ENCODE measurements around the gene DCXR. TPM values are rescaled to one million over a fixed set of nuclear protein-coding genes. Genes with fewer than 3 reads are reported as not detected.

The DCXR gene
- total and polyA plus RNA-seq, 10 of the 15 experiments (the other 5 are each of a cell fraction or from before 2014, with no cell fraction given) = 12.3 to 139 (median 88.9) TPM

GRCh38 chr17:82049521-82049971 lies 12.0 kb upstream of the DCXR start (continued):
- TF ChIP-seq ZNF622 (IDR thresholded peaks at IDR 0.05) (no peak), CHD4 (IDR thresholded peaks at IDR 0.05) (no peak), IRF3 (IDR thresholded peaks at IDR 0.05) (no peak), ZSCAN29 (IDR thresholded peaks at IDR 0.05) (no peak), MXI1 (IDR thresholded peaks at IDR 0.05; ENCODE audit: low read depth, low read length) (no peak), MYC (IDR thresholded peaks at IDR 0.05; ENCODE audit: insufficient read depth, insufficient read length, insufficient replicate concordance, low read length, severe bottlenecking) (no peak)

DNA sequence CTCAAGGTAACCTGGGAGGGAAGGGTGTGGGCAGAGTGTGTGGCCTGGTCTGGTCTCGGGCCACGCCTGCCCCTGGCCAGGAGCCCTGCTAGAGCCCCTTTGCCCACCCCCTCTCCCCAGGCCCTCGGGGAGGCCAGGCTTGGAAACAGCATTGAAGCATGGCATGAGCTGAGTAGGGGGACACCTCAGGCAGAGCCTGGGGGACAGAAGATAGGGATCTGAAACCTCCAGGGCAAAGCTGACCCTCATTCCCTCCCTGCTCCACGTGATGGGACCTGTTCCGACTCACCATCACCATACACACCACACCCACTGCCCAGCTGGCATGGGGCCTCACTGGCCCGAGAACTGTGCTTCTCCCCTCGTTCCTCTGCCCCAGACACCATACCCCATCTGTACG lies 11.6 kb upstream of the DCXR start:
- no peak for DNase-seq (ENCODE audit: low read depth, low spot score)
- SMC1A ChIA-PET (ENCODE audit: uncharacterized antibody, unreplicated experiment) = no interaction called here

More for the DNA sequence above, 11.6 kb upstream of the DCXR start:
- no peak overlapping the region for H3K27ac ChIP-seq (ENCODE audit: control insufficient read depth, insufficient read depth)
- no peak overlapping the region for H3K4me3 ChIP-seq
- no peak overlapping the region for H3K4me2 ChIP-seq (ENCODE audit: control insufficient read depth, insufficient read depth)
- H3K36me3 ChIP-seq (ENCODE audit: control insufficient read depth in 2 of 2, insufficient read depth in 2 of 2, low read length in 1 of 2) = no peaks in the 10 kb centered on the region; a peak in 3 of 4 replicates
- intact Hi-C loops (cut with micrococcal nuclease; ENCODE audit: unreplicated experiment) = no loop called here
- ChIA-PET RAD21 (ENCODE audit: unreplicated experiment) (interaction anchor here (0.6 kb wide), 1 partner anchor 19 kb away, joined by 3 read pairs; no protein-coding TSS in a partner anchor), CTCF (no interaction called here), POLR2A (interaction anchor here (1.1 kb wide), 1 partner anchor 54 kb away, joined by 4 read pairs; no protein-coding TSS in a partner anchor)
- H2AFZ ChIP-seq (ENCODE audit: control insufficient read depth, low read depth, low read length) = no peak overlapping the region
- peaks cover 4% of the 10 kb centered on the region for H3K4me1 ChIP-seq (ENCODE audit: control insufficient read depth, insufficient read depth, low read length)
- ATAC-seq = no peak
- no peak overlapping the region for H3K9ac ChIP-seq (ENCODE audit: control insufficient read depth, insufficient read depth, low read length)
- H3K79me2 ChIP-seq (ENCODE audit: control insufficient read depth, insufficient read depth, low read length) = peaks cover 14% of the 10 kb centered on the region
- no peaks in the 10 kb centered on the region for H4K20me1 ChIP-seq (ENCODE audit: control insufficient read depth, insufficient read depth)
- no peak for TF ChIP-seq MTA2 (IDR thresholded peaks at IDR 0.05; ENCODE audit: low read depth)
- no peak for TF ChIP-seq POLR2AphosphoS5 (IDR thresholded peaks at IDR 0.05; ENCODE audit: low read length)
- TF ChIP-seq TCF12 (IDR thresholded peaks at IDR 0.05; ENCODE audit: low read depth, low read length) = no peak
- no peak for TF ChIP-seq USF2 (IDR thresholded peaks at IDR 0.05; ENCODE audit: borderline replicate concordance, low read depth, low read length)
- no peak for TF ChIP-seq IKZF2 (IDR thresholded peaks at IDR 0.05)
- no peak for TF ChIP-seq TAF1 (IDR thresholded peaks at IDR 0.05; ENCODE audit: borderline replicate concordance, low read depth, low read length)
- TF ChIP-seq EED (IDR thresholded peaks at IDR 0.05; ENCODE audit: low read depth) = no peak
- no peak for TF ChIP-seq ZNF24 (IDR thresholded peaks at IDR 0.05)
- no peak for TF ChIP-seq KLF5 (IDR thresholded peaks at IDR 0.05; ENCODE audit: partially characterized antibody)
- no peak for TF ChIP-seq RB1 (IDR thresholded peaks at IDR 0.05; ENCODE audit: borderline replicate concordance)
- no peak for TF ChIP-seq RBBP5 (conservative IDR thresholded peaks at IDR 0.05)
- TF ChIP-seq ZZZ3 (IDR thresholded peaks at IDR 0.05; ENCODE audit: control insufficient read depth, insufficient read length, low read depth) = no peak
- no peak for TF ChIP-seq TBL1XR1 (IDR thresholded peaks at IDR 0.05; ENCODE audit: low read depth, low read length)
- TF ChIP-seq RCOR1 (conservative IDR thresholded peaks at IDR 0.05; ENCODE audit: low read depth, low read length) = no peak
- no peak for TF ChIP-seq MXI1 (IDR thresholded peaks at IDR 0.05; ENCODE audit: low read depth, low read length)
- no peak for TF ChIP-seq HDAC2 (IDR thresholded peaks at IDR 0.05)
- no peak for TF ChIP-seq ZNF217 (IDR thresholded peaks at IDR 0.05)
- no peak for FAIRE-seq
- in situ Hi-C loops (cut with MboI) = no loop called here
- no peaks in the 10 kb centered on the region for H3K9me3 ChIP-seq (replicated peaks; ENCODE audit: control insufficient read depth, insufficient read depth, low read length)
- 72% methylated on average over 8 of the region's 8 CpGs for whole genome bisulfite sequencing (ENCODE audit: insufficient coverage, insufficient replicate concordance, low lambda C conversion rate, missing lambda C conversion rate)
- no TSS peak for BruUV-seq (replicated peaks)
- no peaks in the 10 kb centered on the region for H3K27me3 ChIP-seq (replicated peaks in 1 of 2; ENCODE audit: control insufficient read depth in 2 of 2, insufficient read depth in 2 of 2, low read length in 1 of 2)
